Breast epithelium (tissue), 4 donors: Measurements from ENCODE around the gene ESX1. TPM values are rescaled to one million over a fixed set of nuclear protein-coding genes. Genes with fewer than 3 reads are reported as not detected.

Experiments
- DNase-seq, 2 donors: peaks; one replicate each; pipeline ENCODE4 v3.0.0-alpha.2; 2019; ENCODE audit warnings: low spot score in 2 of 2
- H3K27ac ChIP-seq, 2 donors: fragments of 200-600 bp; sonication (generic) in 1 of 2; one replicate each; pipeline ENCODE4 v1.5.1; 2016 to 2019; ENCODE audit warnings: mild to moderate bottlenecking in 1 of 2
- H3K27me3 ChIP-seq, 2 donors: fragments of 200-600 bp; sonication (generic) in 1 of 2; one replicate each; pipeline versions ENCODE4 v1.5.1 to v1.6.0; 2017 to 2019; ENCODE audit warnings: control low read depth in 1 of 2, mild to moderate bottlenecking in 1 of 2
- H3K36me3 ChIP-seq: fragments of 200-600 bp; one replicate; pipeline ENCODE4 v1.5.1; 2019
- H3K4me1 ChIP-seq, 2 donors: fragments of 200-600 bp; sonication (generic); one replicate each; pipeline ENCODE4 v1.5.1; 2016 to 2019; ENCODE audit warnings: control low read depth in 1 of 2
- H3K4me3 ChIP-seq, 3 donors: fragments of 200-600 bp; sonication (generic); 1 replicate in 2 of 3; 2 replicates in 1 of 3; pipeline ENCODE4 v1.5.1; 2016 to 2019; ENCODE audit warnings: mild to moderate bottlenecking in 3 of 3, moderate library complexity in 2 of 3
- H3K9me3 ChIP-seq, 2 donors: fragments of 200-600 bp; sonication (generic) in 1 of 2; one replicate each; pipeline ENCODE4 v1.5.1; 2016 to 2019; ENCODE audit warnings: control low read depth in 1 of 2
- CTCF ChIP-seq, 3 donors: fragments of 450-650 bp; IDR thresholded peaks; one replicate each; pipeline ENCODE4 v1.5.1; 2016 to 2017; ENCODE audit warnings: antibody characterized with exemption in 3 of 3, mild to moderate bottlenecking in 3 of 3, moderate library complexity in 3 of 3
- POLR2A ChIP-seq: fragments of 450-650 bp; IDR thresholded peaks from one replicate; pipeline ENCODE4 v1.6.1; 2016; ENCODE audit warnings: antibody characterized with exemption, mild to moderate bottlenecking, moderate library complexity
- POLR2AphosphoS5 ChIP-seq, 3 donors: sonication (generic); formaldehyde crosslinking; IDR thresholded peaks; one replicate each; pipeline ENCODE4 v1.6.1; 2017; ENCODE audit warnings: antibody characterized with exemption in 3 of 3
- intact Hi-C: fragments of 100-400 bp; cut with DNase I; formaldehyde crosslinking; loops from one replicate; pipeline ENCODE4 v1.15.1; 2023; ENCODE audit warnings: low total_unique reads
- total RNA-seq, 3 donors: library from RNA; depleted of rRNA; stranded (reverse); fragments of >200 nt; gene quantifications; one replicate each; pipeline ENCODE4 v1.1.0, GENCODE V29; 2016

The ESX1 gene
- not detected for total RNA-seq

GRCh38 chrX:104254442-104255115 lies at the start of gene ESX1:
Gene ESX1, minus strand, starts transcription at chrX:104254933. Its CDS starts 84 bp downstream, at chrX:104254849.
- Histone ChIP-seq H3K4me1 (no peaks in the 10 kb centered on the region), H3K27ac (no peak within 1 kb of the TSS), H3K27me3 (peaks cover 3 to 84% of the 10 kb centered on the region in 2 donors), H3K4me3 (peak within 1 kb of the TSS in 2 of 3 donors; percentile 29 to 55), H3K36me3 (no peaks in the 10 kb centered on the region), H3K9me3 (peaks cover 0 to 5% of the 10 kb centered on the region in 2 donors)
- TF ChIP-seq CTCF (IDR thresholded peaks at IDR 0.05) (no peak), POLR2A (no peak), POLR2AphosphoS5 (IDR thresholded peaks at IDR 0.05) (no peak)
- DNase-seq: no peak
- intact Hi-C loops: loop anchor here (5.0 kb wide), 1 partner anchor 1563 kb away; no protein-coding TSS in a partner anchor

DNA sequence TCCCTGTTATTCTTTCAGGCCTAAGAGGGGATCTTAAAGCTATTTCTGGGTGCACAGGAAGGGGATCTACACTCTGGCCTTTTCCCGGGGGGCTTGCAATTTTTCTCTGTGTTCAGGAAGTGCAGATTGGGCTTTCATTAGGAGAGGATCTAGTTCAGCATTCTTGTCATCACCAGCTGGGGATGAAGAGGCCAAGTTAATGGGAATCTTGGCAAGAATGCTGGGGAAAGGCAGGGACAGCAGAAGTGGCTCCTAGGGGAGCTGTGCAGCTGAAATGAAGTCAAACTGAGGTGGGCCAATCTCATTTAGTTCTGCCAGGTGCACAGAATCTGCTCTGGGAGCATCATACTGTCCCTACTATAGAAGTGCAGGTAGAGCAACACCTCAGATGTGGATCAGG lies 40.9 kb upstream of the ESX1 start:
- no peak overlapping the region for H3K4me3 ChIP-seq
- H3K4me1 ChIP-seq: no peaks in the 10 kb centered on the region
- H3K36me3 ChIP-seq: no peaks in the 10 kb centered on the region
- TF ChIP-seq POLR2A (no peak), POLR2AphosphoS5 (IDR thresholded peaks at IDR 0.05) (no peak), CTCF (IDR thresholded peaks at IDR 0.05) (no peak)
- peaks cover 0 to 65% of the 10 kb centered on the region in 2 donors for H3K27me3 ChIP-seq
- intact Hi-C loops: no loop called here
- H3K9me3 ChIP-seq: peaks cover 0 to 5% of the 10 kb centered on the region in 2 donors
- no peak for DNase-seq
- H3K27ac ChIP-seq: no peak overlapping the region

- Histone ChIP-seq H3K9me3 (no peaks in the 10 kb centered on the region), H3K27ac (no peak overlapping the region), H3K4me1 (no peaks in the 10 kb centered on the region), H3K27me3 (peaks cover 0 to 60% of the 10 kb centered on the region in 2 donors), H3K36me3 (no peaks in the 10 kb centered on the region), H3K4me3 (no peak overlapping the region)
- no peak for DNase-seq
- intact Hi-C loops: no loop called here
- TF ChIP-seq POLR2A: no peak
- TF ChIP-seq CTCF (IDR thresholded peaks at IDR 0.05): no peak
- no peak for TF ChIP-seq POLR2AphosphoS5 (IDR thresholded peaks at IDR 0.05)
Observed at GRCh38 chrX:104288961-104289360, 34.2 kb upstream of the ESX1 start.

GRCh38 chrX:104288269-104288668 lies 33.5 kb upstream of the ESX1 start:
- H3K4me3 ChIP-seq: no peak overlapping the region
- intact Hi-C loops: no loop called here
- TF ChIP-seq POLR2AphosphoS5 (IDR thresholded peaks at IDR 0.05) (no peak), CTCF (IDR thresholded peaks at IDR 0.05) (no peak), POLR2A (no peak)
- no peaks in the 10 kb centered on the region for H3K36me3 ChIP-seq
- no peaks in the 10 kb centered on the region for H3K4me1 ChIP-seq
- peaks cover 0 to 60% of the 10 kb centered on the region in 2 donors for H3K27me3 ChIP-seq
- no peak overlapping the region for H3K27ac ChIP-seq
- no peaks in the 10 kb centered on the region for H3K9me3 ChIP-seq
- no peak for DNase-seq

DNA sequence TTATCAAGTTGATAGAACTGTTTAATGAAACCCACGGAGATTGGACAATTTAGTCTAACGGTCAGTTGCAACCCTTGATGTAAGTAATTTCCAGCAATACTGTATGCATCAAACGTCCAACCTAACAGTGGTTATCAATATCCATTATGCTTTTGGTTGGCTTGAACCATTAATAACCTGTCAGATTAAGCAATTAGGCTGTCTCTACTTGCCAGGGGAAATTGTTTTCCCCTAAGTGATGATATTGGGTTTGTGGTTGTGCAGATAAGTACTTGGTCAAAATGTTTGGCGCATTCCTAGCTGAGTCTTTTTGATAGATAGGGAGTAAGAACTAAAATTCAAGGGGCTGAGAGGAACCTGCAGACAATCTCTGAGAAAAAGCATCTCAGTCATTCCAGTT lies 30.5 kb upstream of the ESX1 start:
- no peak overlapping the region for H3K4me3 ChIP-seq
- H3K4me1 ChIP-seq: no peaks in the 10 kb centered on the region
- intact Hi-C loops: no loop called here
- TF ChIP-seq CTCF (IDR thresholded peaks at IDR 0.05) (no peak), POLR2A (no peak), POLR2AphosphoS5 (IDR thresholded peaks at IDR 0.05) (no peak)
- H3K9me3 ChIP-seq: no peaks in the 10 kb centered on the region
- H3K27ac ChIP-seq: no peak overlapping the region
- H3K36me3 ChIP-seq: no peaks in the 10 kb centered on the region
- no peak for DNase-seq
- peaks cover 0 to 70% of the 10 kb centered on the region in 2 donors for H3K27me3 ChIP-seq
